ENCODE measurements around the gene HRH2.
"Not testable (repeated sequence)": the region's sequence is repeated elsewhere in the genome, so short reads cannot be mapped to it uniquely, and the experiment has no call there.

HRH2 gene

DNA sequence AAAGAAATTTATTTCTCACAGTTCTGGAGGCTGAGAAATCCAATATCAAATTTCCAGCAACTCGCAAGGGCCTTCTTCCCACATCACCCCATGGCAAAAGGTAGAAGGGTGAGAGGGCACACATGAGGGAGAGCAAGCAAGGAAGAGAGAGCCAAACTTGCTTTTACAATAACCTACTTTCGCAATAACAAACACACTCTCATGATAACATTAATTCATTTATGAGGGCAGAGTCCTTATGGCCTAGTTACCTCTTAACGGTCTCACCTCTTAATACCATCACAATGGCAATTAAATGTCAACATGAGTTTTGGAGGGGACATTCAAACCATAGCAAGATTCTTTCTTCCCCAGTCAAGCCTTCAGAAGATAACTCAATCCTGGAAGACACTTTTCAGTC, 11.6 kb upstream of the HRH2 start:
- DNase-seq (ENCODE audit: low read depth): no peak
- H3K4me3 ChIP-seq (ENCODE audit: low read length): no peak overlapping the region
- TF ChIP-seq, protein P1, sequence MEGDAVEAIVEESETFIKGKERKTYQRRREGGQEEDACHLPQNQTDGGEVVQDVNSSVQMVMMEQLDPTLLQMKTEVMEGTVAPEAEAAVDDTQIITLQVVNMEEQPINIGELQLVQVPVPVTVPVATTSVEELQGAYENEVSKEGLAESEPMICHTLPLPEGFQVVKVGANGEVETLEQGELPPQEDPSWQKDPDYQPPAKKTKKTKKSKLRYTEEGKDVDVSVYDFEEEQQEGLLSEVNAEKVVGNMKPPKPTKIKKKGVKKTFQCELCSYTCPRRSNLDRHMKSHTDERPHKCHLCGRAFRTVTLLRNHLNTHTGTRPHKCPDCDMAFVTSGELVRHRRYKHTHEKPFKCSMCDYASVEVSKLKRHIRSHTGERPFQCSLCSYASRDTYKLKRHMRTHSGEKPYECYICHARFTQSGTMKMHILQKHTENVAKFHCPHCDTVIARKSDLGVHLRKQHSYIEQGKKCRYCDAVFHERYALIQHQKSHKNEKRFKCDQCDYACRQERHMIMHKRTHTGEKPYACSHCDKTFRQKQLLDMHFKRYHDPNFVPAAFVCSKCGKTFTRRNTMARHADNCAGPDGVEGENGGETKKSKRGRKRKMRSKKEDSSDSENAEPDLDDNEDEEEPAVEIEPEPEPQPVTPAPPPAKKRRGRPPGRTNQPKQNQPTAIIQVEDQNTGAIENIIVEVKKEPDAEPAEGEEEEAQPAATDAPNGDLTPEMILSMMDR (conservative IDR thresholded peaks at IDR 0.05; ENCODE audit: low read depth, low read length): no peak

DNA sequence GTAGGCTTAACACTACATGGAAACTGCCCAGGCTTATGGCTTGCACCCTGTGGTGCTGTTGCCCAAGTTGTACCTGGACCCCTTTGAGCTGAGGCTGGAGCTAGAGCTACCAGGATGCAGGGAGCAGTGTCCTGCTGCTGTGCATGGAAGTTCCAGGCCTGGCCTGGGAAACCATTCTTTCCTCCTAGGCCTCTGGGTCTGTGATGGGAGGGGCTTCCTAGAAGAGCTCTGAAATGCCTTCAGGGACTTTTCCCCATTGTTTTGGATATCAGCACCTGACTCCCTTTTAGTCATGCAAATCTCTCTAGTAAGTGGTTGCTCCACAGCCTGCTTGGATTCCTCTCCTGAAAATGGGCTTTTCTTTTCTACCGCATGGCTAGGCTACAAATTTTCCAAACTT, 7.9 kb upstream of the HRH2 start:
- TF ChIP-seq, protein P1 (conservative IDR thresholded peaks at IDR 0.05; ENCODE audit: low read depth, low read length): no peak
- DNase-seq (ENCODE audit: low read depth): no peak
- no peak overlapping the region for H3K4me3 ChIP-seq (ENCODE audit: low read length)

DNA sequence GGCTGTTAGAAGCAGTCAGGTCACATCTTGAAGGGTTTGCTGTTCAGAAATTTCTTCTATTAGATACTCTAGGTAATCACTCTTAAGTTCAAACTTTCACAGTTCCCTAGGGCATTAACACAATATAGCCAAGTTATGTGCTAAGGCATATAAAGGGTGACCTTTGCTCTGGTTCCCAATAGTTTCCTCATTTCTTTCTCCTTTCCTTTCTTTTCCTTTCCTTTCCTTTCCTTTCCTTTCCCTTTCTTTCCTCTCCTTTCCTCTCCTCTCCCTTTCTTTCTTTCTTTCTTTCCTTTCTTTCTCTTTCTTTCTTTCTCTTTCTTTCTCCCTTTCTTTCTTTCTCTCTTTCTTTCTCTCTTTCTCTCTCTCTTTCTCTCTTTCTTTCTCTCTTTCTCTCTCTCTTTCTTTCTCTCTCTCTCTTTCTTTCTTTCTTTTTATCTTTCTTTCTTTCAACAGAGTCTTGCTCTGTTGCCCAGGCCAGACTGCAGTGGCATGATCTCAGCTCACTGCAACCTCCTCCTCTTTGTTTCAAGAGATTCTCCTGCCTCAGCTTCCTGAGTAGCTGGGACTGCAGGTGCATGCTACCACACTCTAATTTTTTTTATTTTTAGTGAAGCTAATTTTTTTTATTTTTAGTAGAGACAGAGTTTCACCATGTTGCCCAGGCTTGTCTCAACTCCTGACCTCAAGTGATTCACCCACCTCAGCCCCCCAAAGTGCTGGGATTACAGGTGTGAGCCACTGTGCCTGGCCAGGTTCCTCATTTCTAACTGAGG, 7.3 kb upstream of the HRH2 start:
- not testable (repeated sequence) for DNase-seq (ENCODE audit: low read depth); H3K4me3 ChIP-seq (ENCODE audit: low read length)

DNA sequence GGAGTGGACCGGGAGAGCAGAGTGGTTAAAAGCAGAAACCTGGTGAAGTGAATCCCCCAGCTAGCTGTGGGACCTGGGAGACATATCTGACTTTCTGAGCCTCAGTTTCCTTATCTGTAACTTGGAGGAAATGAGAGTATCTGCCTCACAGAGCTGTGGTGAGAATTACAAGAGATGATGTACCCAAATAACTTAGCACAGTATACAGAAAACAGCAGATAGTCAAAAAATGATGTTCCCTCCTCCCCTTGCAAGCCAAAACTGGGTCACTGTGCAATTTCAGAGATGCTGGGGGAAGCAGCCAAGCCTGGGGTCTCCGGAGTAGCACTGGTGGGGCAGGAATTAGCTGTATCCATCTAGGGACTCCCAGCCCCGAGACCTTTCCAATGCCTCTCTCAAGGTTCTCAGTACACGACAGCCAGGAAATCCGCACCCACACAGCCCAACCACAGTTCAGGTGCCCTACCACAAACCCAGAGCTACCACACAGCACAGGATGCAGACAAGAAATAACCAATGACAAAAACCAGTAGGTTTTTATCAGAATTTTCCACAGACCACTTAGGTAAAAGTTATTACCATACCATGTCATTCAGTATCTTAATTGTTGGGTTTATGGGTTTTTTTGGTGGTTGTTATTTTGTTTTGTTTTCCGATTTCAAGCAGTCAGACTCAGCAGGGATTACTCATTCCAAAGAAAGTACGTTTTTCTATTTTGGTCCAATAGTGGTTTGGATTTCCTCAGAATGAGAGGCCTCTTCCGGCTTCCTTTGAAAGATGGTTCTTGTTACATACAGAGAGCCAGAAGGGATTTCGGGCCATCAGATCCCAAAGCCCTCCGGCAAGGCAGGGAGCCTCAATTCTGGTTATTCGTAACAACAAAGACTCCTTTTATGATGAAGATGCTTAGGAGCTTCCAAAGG, 4.9 kb upstream of the HRH2 start:
- TF ChIP-seq, protein P1 (conservative IDR thresholded peaks at IDR 0.05; ENCODE audit: low read depth, low read length): no peak
- no peak for DNase-seq (ENCODE audit: low read depth)
- no peak overlapping the region for H3K4me3 ChIP-seq (ENCODE audit: low read length)

DNA sequence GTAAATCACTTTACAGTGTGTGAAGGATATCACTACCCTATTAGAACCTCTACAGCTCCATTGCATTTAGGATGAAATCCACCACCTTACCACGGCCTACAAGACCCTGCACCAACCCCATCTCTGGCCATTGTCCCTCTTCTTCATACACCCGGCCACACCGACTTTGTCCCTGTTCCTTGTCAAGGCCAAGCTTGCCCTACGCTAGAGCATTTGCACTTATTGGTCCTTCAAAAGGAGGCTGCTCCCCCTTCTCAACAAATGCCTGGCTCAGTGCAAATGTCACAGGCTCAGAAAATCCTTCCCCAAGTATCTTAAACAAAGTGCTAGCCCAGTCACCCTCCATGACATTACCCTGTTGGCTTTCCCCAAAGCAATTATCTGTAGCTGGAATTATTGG, 4.1 kb upstream of the HRH2 start:
- TF ChIP-seq, protein P1 (conservative IDR thresholded peaks at IDR 0.05; ENCODE audit: low read depth, low read length): no peak
- no peak for DNase-seq (ENCODE audit: low read depth)
- no peak overlapping the region for H3K4me3 ChIP-seq (ENCODE audit: low read length)

DNA sequence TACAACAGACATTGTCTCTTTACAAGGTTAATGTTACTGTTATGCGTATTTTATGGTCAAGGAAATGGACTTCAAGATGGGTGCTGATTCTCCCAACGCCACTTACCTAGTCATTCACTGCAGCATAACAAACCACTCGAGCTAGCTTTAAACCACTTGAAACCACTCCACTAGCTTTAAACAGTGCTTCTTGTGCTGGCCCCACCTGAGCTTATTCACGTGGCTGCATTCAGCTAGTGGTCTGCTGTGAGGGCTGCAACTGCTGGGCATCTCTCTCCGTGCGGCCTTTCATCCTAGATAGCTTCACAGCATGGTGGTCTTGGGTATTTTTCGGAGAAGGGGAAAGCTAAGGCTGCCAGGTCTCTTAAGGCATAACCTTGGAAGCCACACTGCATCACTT, 3.5 kb upstream of the HRH2 start:
- DNase-seq (ENCODE audit: low read depth): no peak
- TF ChIP-seq, protein P1 (conservative IDR thresholded peaks at IDR 0.05; ENCODE audit: low read depth, low read length): no peak
- no peak overlapping the region for H3K4me3 ChIP-seq (ENCODE audit: low read length)

DNA sequence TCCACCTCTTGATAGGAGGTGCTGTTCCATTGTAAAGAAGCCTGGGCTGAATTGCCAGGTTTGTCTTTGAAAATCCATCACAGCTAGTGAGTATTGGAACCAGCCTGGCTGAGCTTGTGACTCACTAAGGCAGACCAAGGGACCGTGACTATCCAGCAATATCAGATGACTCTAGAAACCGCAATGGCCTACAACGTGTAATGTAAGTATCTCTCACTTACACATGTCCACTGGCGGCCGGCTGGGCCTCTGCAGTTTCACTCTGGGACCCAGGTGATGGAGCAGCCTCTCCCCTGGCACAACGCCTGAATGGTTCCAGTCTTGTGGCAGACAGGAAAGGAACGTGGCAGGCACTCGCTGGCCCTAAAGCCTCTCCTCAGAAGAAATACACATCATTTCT, 3.1 kb upstream of the HRH2 start:
- DNase-seq (ENCODE audit: low read depth): no peak
- H3K4me3 ChIP-seq (ENCODE audit: low read length): no peak overlapping the region
- TF ChIP-seq, protein P1 (conservative IDR thresholded peaks at IDR 0.05; ENCODE audit: low read depth, low read length): no peak

Data from retinal pigment epithelial cell (primary cell).